K562 (cell line): ENCODE measurements around the gene CHAF1A. TPM values are rescaled to one million over a fixed set of nuclear protein-coding genes. Genes with fewer than 3 reads are reported as not detected.

Experiments
- ATF1 ChIP-seq, 2 experiments: fragments of 450-650 bp in 1 of 2; IDR thresholded peaks; 2 replicates each; pipeline ENCODE4 v1.6.1; 2016; ENCODE audit warnings: missing compliant biosample characterization in 1 of 2, missing genetic modification characterization in 1 of 2
- EZH2 ChIP-seq: IDR thresholded peaks from 2 replicates; pipeline ENCODE4 v1.6.1; 2012; ENCODE audit warnings: low read depth, mild to moderate bottlenecking, inconsistent platforms, low read length, borderline replicate concordance
- KLF6 ChIP-seq: fragments of 250-450 bp; sonication (Bioruptor Pico); IDR thresholded peaks from 2 replicates; pipeline ENCODE4 v1.4.0; 2020; ENCODE audit warnings: mild to moderate bottlenecking, moderate library complexity, borderline replicate concordance
- PRDM10 ChIP-seq: fragments of 450-650 bp; IDR thresholded peaks from 2 replicates; pipeline ENCODE4 v1.6.1; 2018; ENCODE audit not compliant: partially characterized antibody
- SFPQ ChIP-seq: fragments of 200-400 bp; formaldehyde crosslinking; IDR thresholded peaks from 2 replicates; pipeline ENCODE4 v1.6.1; 2017; ENCODE audit warnings: mild to moderate bottlenecking, low read depth, low read length, moderate library complexity
- SOX6 ChIP-seq: fragments of 450-650 bp; IDR thresholded peaks from 2 replicates; pipeline ENCODE4 v1.6.1; 2014; ENCODE audit warnings: mild to moderate bottlenecking
- SREBF2 ChIP-seq: sonication (generic); formaldehyde crosslinking; IDR thresholded peaks from 2 replicates; pipeline ENCODE4 v1.4.0; 2020; ENCODE audit warnings: mild to moderate bottlenecking, missing genetic modification reagents
- U2AF2 ChIP-seq: fragments of 200-400 bp; formaldehyde crosslinking; optimal IDR thresholded peaks from 2 replicates; pipeline ENCODE3; 2017; ENCODE audit warnings: low read depth, mild to moderate bottlenecking, low read length
- ZFP91 ChIP-seq: sonication (generic); formaldehyde crosslinking; IDR thresholded peaks from 2 replicates; pipeline ENCODE4 v1.8.0; 2022; ENCODE audit warnings: mild to moderate bottlenecking, missing genetic modification reagents
- ZNF253 ChIP-seq: fragments of 250-450 bp; sonication (Bioruptor Pico); conservative IDR thresholded peaks from 2 replicates; pipeline ENCODE4 v1.6.1; 2021; ENCODE audit warnings: mild to moderate bottlenecking
- ZNF77 ChIP-seq: fragments of 250-450 bp; sonication (Bioruptor Pico); IDR thresholded peaks from 2 replicates; pipeline ENCODE4 v1.5.0; 2020
- polyA plus RNA-seq, 8 experiments: library from polyadenylated mRNA; depleted of rRNA in 4 of 8; stranded (reverse) in 5 of 8; unstranded in 3 of 8; fragments of >200 nt; fragmentation: Nextera tagmentation in 2 of 8; fragmentation: Illumina TruSeq in 1 of 8; extraction: Ambion mirVana in 2 of 8; extraction: Trizol in 1 of 8; gene quantifications; 2 replicates each; pipeline versions ENCODE4 v1.2.1 to v1.2.3, GENCODE V29; 2011 to 2014; ENCODE audit warnings: inconsistent platforms in 1 of 8, missing spikeins in 1 of 8
- total RNA-seq, 7 experiments: library from RNA; depleted of rRNA in 6 of 7; stranded (reverse); fragments of >200 nt in 6 of 7; fragmentation: Illumina TruSeq in 2 of 7; extraction: Trizol in 2 of 7; gene quantifications; 2 replicates each; pipeline versions ENCODE4 v1.2.1 to v1.2.3, GENCODE V29; 2011 to 2021; ENCODE audit warnings: low replicate concordance in 1 of 7
- TF ChIP-seq, protein P1 (sequence below): IDR thresholded peaks from 2 replicates; pipeline ENCODE4 v1.6.1; 2016; ENCODE audit warnings: missing genetic modification characterization, missing compliant biosample characterization
- TF ChIP-seq, protein P2 (sequence below), 3 experiments: fragments of 200-800 bp in 1 of 3; fragments of 250-450 bp in 1 of 3; fragments of 450-650 bp in 1 of 3; sonication (Bioruptor Pico) in 1 of 3; sonication (Bioruptor generic) in 1 of 3; formaldehyde crosslinking in 1 of 3; IDR thresholded peaks; 2 replicates each; pipeline versions ENCODE4 v1.6.1 to v1.8.0; 2016 to 2022; ENCODE audit warnings: mild to moderate bottlenecking in 2 of 3, missing genetic modification characterization in 2 of 3, missing compliant biosample characterization in 1 of 3, moderate library complexity in 1 of 3

Gene CHAF1A
- total and polyA plus RNA-seq, 9 of the 15 experiments (the other 6 are each of a cell fraction or from before 2014, with no cell fraction given) = 1.6 to 86.9 (median 45.2) TPM

GRCh38 chr19:4374498-4375163 lies 27.8 kb upstream of the CHAF1A start (continued):
- TF ChIP-seq PRDM10 (peak; percentile 80), KLF6 (peak; percentile 88; the same call in 1 of the 2 replicates), SFPQ (no peak), U2AF2 (no peak), EZH2 (no peak), SREBF2 (CRISPR knock-in tag) (no peak), ZFP91 (no peak; the same call in 1 of the 2 replicates), SOX6 (peak; percentile 83), ATF1 (CRISPR knock-in tag; IDR thresholded peaks at IDR 0.05) (no peak), ATF1 (tag; IDR thresholded peaks at IDR 0.05) (peak; percentile 84), ZNF253 (CRISPR knock-in tag) (no peak), ZNF77 (CRISPR knock-in tag) (no peak)
- TF ChIP-seq, protein P1, sequence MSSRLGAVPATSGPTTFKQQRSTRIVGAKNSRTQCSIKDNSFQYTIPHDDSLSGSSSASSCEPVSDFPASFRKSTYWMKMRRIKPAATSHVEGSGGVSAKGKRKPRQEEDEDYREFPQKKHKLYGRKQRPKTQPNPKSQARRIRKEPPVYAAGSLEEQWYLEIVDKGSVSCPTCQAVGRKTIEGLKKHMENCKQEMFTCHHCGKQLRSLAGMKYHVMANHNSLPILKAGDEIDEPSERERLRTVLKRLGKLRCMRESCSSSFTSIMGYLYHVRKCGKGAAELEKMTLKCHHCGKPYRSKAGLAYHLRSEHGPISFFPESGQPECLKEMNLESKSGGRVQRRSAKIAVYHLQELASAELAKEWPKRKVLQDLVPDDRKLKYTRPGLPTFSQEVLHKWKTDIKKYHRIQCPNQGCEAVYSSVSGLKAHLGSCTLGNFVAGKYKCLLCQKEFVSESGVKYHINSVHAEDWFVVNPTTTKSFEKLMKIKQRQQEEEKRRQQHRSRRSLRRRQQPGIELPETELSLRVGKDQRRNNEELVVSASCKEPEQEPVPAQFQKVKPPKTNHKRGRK (tag) = no peak
- TF ChIP-seq, protein P2, sequence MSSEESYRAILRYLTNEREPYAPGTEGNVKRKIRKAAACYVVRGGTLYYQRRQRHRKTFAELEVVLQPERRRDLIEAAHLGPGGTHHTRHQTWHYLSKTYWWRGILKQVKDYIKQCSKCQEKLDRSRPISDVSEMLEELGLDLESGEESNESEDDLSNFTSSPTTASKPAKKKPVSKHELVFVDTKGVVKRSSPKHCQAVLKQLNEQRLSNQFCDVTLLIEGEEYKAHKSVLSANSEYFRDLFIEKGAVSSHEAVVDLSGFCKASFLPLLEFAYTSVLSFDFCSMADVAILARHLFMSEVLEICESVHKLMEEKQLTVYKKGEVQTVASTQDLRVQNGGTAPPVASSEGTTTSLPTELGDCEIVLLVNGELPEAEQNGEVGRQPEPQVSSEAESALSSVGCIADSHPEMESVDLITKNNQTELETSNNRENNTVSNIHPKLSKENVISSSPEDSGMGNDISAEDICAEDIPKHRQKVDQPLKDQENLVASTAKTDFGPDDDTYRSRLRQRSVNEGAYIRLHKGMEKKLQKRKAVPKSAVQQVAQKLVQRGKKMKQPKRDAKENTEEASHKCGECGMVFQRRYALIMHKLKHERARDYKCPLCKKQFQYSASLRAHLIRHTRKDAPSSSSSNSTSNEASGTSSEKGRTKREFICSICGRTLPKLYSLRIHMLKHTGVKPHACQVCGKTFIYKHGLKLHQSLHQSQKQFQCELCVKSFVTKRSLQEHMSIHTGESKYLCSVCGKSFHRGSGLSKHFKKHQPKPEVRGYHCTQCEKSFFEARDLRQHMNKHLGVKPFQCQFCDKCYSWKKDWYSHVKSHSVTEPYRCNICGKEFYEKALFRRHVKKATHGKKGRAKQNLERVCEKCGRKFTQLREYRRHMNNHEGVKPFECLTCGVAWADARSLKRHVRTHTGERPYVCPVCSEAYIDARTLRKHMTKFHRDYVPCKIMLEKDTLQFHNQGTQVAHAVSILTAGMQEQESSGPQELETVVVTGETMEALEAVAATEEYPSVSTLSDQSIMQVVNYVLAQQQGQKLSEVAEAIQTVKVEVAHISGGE (CRISPR knock-in tag; IDR thresholded peaks at IDR 0.05) = no peak; a peak in 2 of 6 replicates
